HepG2 (cell line): ENCODE measurements around the gene ATP8B4. TPM values are rescaled to one million over a fixed set of nuclear protein-coding genes. Genes with fewer than 3 reads are reported as not detected.

Experiments
- ATAC-seq: fragments of 200-7000 bp; cut with Tn5 transposase; 3 replicates; pipeline ENCODE4 v1.9.1; 2020; ENCODE audit warnings: mild to moderate bottlenecking, moderate library complexity
- BruUV-seq: library from RNA; stranded (reverse); fragments of 400-500 nt; replicated peaks from 2 replicates; lab custom pipeline; 2021; lab: Mats Ljungman, UMichigan
- CTCF ChIA-PET: fragments of 300-600 bp; formaldehyde crosslinking; extraction: SDS; loops from one replicate; lab custom pipeline; 2021; ENCODE audit warnings: low total read pairs, inconsistent platforms, low intra/inter-chr PET ratio; lab: Yijun Ruan, JAX
- POLR2A ChIA-PET: fragments of 350-600 bp; sonication (Branson Sonifier 250); formaldehyde crosslinking; loops from one replicate; lab custom pipeline; 2020; ENCODE audit warnings: antibody characterized with exemption, inconsistent platforms; lab: Yijun Ruan, JAX
- DNase-seq: peaks from one replicate; pipeline ENCODE4 v3.0.0-alpha.2; 2015; ENCODE audit warnings: low spot score
- FAIRE-seq: peaks from 3 replicates; lab custom pipeline; 2011; peaks lifted over from hg19 to GRCh38; lab: Jason Lieb, UNC
- H2AFZ ChIP-seq: one replicate; pipeline ENCODE4 v1.6.1; 2011; ENCODE audit warnings: low read length, inconsistent platforms
- H3K27ac ChIP-seq: fragments of 300-600 bp; 3 replicates; pipeline ENCODE4 v1.8.0; 2011; ENCODE audit warnings: mixed run types, mild to moderate bottlenecking, mixed read lengths, low read length, inconsistent platforms; ENCODE audit not compliant: insufficient read depth; ENCODE audit errors: extremely low read length
- H3K27me3 ChIP-seq, 2 experiments: fragments of 200-600 bp in 1 of 2; 2 replicates in 1 of 2; 3 replicates in 1 of 2; pipeline versions ENCODE4 v1.6.0 to v1.8.0; 2011; ENCODE audit warnings: low read length in 2 of 2, mild to moderate bottlenecking in 2 of 2, moderate library complexity in 2 of 2, inconsistent platforms in 1 of 2; ENCODE audit not compliant: insufficient read depth in 2 of 2, control insufficient read depth in 1 of 2
- H3K36me3 ChIP-seq, 2 experiments: fragments of 200-600 bp in 1 of 2; replicated peaks in 1 of 2; 2 replicates in 1 of 2; 3 replicates in 1 of 2; pipeline versions ENCODE4 v1.5.1 to v1.8.0; 2011; ENCODE audit warnings: low read length in 2 of 2, inconsistent platforms in 1 of 2; ENCODE audit not compliant: insufficient read depth in 2 of 2, control insufficient read depth in 1 of 2
- H3K4me1 ChIP-seq: 2 replicates; pipeline ENCODE4 v1.5.1; 2012; ENCODE audit warnings: low read length, inconsistent platforms; ENCODE audit not compliant: insufficient read depth
- H3K4me2 ChIP-seq: 2 replicates; pipeline ENCODE4 v1.6.0; 2011; ENCODE audit warnings: low read depth, low read length, inconsistent platforms
- H3K4me3 ChIP-seq, 3 experiments: fragments of 200-600 bp in 1 of 3; sonication (generic), shearing (Covaris generic) in 1 of 3; replicated peaks in 1 of 3; 2 replicates each; pipeline ENCODE4 v1.5.1; 2011 to 2016; ENCODE audit warnings: low read length in 3 of 3, inconsistent platforms in 2 of 3, low read depth in 2 of 3, mild to moderate bottlenecking in 2 of 3, control low read depth in 1 of 3, mixed read lengths in 1 of 3; ENCODE audit not compliant: insufficient read depth in 1 of 3
- H3K79me2 ChIP-seq: one replicate; pipeline ENCODE4 v1.6.1; 2011; ENCODE audit warnings: low read length, inconsistent platforms; ENCODE audit not compliant: insufficient read depth
- H3K9ac ChIP-seq: 2 replicates; pipeline ENCODE4 v1.6.0; 2011; ENCODE audit warnings: mild to moderate bottlenecking, low read depth, low read length, inconsistent platforms; ENCODE audit not compliant: insufficient read depth
- H3K9me3 ChIP-seq: 2 replicates; pipeline ENCODE4 v1.5.1; 2012; ENCODE audit warnings: mild to moderate bottlenecking, low read length
- H4K20me1 ChIP-seq: 2 replicates; pipeline ENCODE4 v1.6.0; 2011; ENCODE audit warnings: inconsistent platforms, mild to moderate bottlenecking, low read length, moderate library complexity; ENCODE audit not compliant: insufficient read depth
- ARNT2 ChIP-seq: sonication (generic); formaldehyde crosslinking; IDR thresholded peaks from 2 replicates; pipeline ENCODE4 v1.8.0; 2022; ENCODE audit warnings: mild to moderate bottlenecking, low read depth, missing genetic modification reagents, moderate library complexity
- ERF ChIP-seq: IDR thresholded peaks from 2 replicates; pipeline ENCODE4 v1.6.1; 2018; ENCODE audit warnings: missing biosample characterization, missing genetic modification reagents
- FUBP1 ChIP-seq: sonication (generic); formaldehyde crosslinking; IDR thresholded peaks from 2 replicates; pipeline ENCODE4 v1.5.1; 2020; ENCODE audit warnings: missing genetic modification reagents, mild to moderate bottlenecking, borderline replicate concordance
- HOXA3 ChIP-seq: sonication (generic); formaldehyde crosslinking; IDR thresholded peaks from 2 replicates; pipeline ENCODE4 v1.5.0; 2020; ENCODE audit warnings: missing genetic modification reagents
- ZNF3 ChIP-seq: IDR thresholded peaks from 2 replicates; pipeline ENCODE4 v1.7.0; 2017; ENCODE audit warnings: inconsistent platforms
- ZNF567 ChIP-seq: sonication (generic); formaldehyde crosslinking; IDR thresholded peaks from 2 replicates; pipeline ENCODE4 v1.8.1; 2023; ENCODE audit warnings: mild to moderate bottlenecking, missing genetic modification reagents, borderline replicate concordance
- ZNF619 ChIP-seq: sonication (generic); formaldehyde crosslinking; IDR thresholded peaks from 2 replicates; pipeline ENCODE4 v1.4.0; 2020; ENCODE audit warnings: mild to moderate bottlenecking, missing genetic modification reagents
- ZNF747 ChIP-seq: sonication (generic); formaldehyde crosslinking; IDR thresholded peaks from 2 replicates; pipeline ENCODE4 v1.8.1; 2023; ENCODE audit warnings: missing genetic modification reagents, mild to moderate bottlenecking, borderline replicate concordance
- ZNF841 ChIP-seq: sonication (generic); formaldehyde crosslinking; IDR thresholded peaks from 2 replicates; pipeline ENCODE4 v1.8.1; 2023; ENCODE audit warnings: missing genetic modification reagents, borderline replicate concordance
- ZSCAN30 ChIP-seq: sonication (generic); formaldehyde crosslinking; IDR thresholded peaks from 2 replicates; pipeline ENCODE4 v1.5.0; 2020; ENCODE audit warnings: mild to moderate bottlenecking, missing genetic modification reagents
- WGBS: methylation state at CpG from one replicate; pipeline ENCODE4 v1.1.6; 2017; ENCODE audit warnings: low lambda C conversion rate; 5-methylcytosine and 5-hydroxymethylcytosine counted together
- in situ Hi-C: cut with HindIII; loops from 2 replicates; pipeline ENCODE4 v1.10.0; 2017; ENCODE audit warnings: low pct_unique_long_range_greater_than_20kb; ENCODE audit not compliant: extremely low pct_ligation_motif_present
- intact Hi-C: fragments of 100-400 bp; cut with micrococcal nuclease; formaldehyde crosslinking; loops from one replicate; pipeline ENCODE4 v1.10.0; 2022; ENCODE audit not compliant: unreplicated experiment
- polyA plus RNA-seq, 8 experiments: library from polyadenylated mRNA; depleted of rRNA in 3 of 8; stranded (reverse) in 7 of 8; unstranded in 1 of 8; fragments of >200 nt; fragmentation: Illumina TruSeq in 4 of 8; extraction: Trizol in 4 of 8; gene quantifications; 2 replicates each; pipeline versions ENCODE4 v1.2.1 to v1.2.3, GENCODE V29; 2011 to 2016; ENCODE audit warnings: low read depth in 4 of 8, missing spikeins in 1 of 8, mixed read lengths in 1 of 8; ENCODE audit not compliant: insufficient read depth in 1 of 8
- total RNA-seq, 5 experiments: library from RNA; depleted of rRNA; stranded (reverse); fragments of >200 nt; fragmentation: Illumina TruSeq; extraction: Trizol; gene quantifications; 2 replicates each; pipeline ENCODE4 v1.2.3, GENCODE V29; 2016; ENCODE audit warnings: low read depth in 1 of 5

ATP8B4 gene
- total and polyA plus RNA-seq, 2 of the 13 experiments (the other 11 are each of a cell fraction or from before 2014, with no cell fraction given) = 0.24 to 0.69 TPM

- TF ChIP-seq FUBP1 (CRISPR knock-in tag) (no peak), ZSCAN30 (no peak), ARNT2 (CRISPR knock-in tag) (no peak), ZNF841 (CRISPR knock-in tag) (no peak)
- TF ChIP-seq, all 625 proteins: peak for 0
Measured at GRCh38 chr15:50055750-50056157, 63.3 kb downstream of the ATP8B4 start (continued).

- Histone ChIP-seq H3K79me2 (no peaks in the 10 kb centered on the region), H3K9me3 (no peaks in the 10 kb centered on the region), H4K20me1 (no peaks in the 10 kb centered on the region), H3K27ac (no peak overlapping the region), H3K36me3 (no peaks in the 10 kb centered on the region), H2AFZ (no peak overlapping the region), H3K4me3 (no peak overlapping the region), H3K4me1 (no peaks in the 10 kb centered on the region), H3K4me2 (no peak overlapping the region), H3K9ac (no peak overlapping the region), H3K27me3 (no peaks in the 10 kb centered on the region)
- no TSS peak for BruUV-seq
- no peak for ATAC-seq
- no peak for TF ChIP-seq ZNF619 (CRISPR knock-in tag)
- no peak for TF ChIP-seq ZNF3
- no peak for TF ChIP-seq ZNF747
- TF ChIP-seq HOXA3 (CRISPR knock-in tag) = no peak
- no peak for TF ChIP-seq ERF (CRISPR knock-in tag)
- no peak for TF ChIP-seq ZNF567 (CRISPR knock-in tag)
- in situ Hi-C loops (no loop called here), intact Hi-C loops (no loop called here)
- WGBS = 11% methylated on average over 1 of the region's 1 CpG
- ChIA-PET CTCF (no interaction called here), POLR2A (no interaction called here)
- DNase-seq = no peak
- no peak for FAIRE-seq
Measured at GRCh38 chr15:50055332-50055731, 63.7 kb downstream of the ATP8B4 start.
